ENCODE measurements around the gene CCDC136.

CCDC136 gene

GRCh38 chr7:128831994-128832879 lies 40.5 kb downstream of the CCDC136 start:
- no peak for TF ChIP-seq CTCF (IDR thresholded peaks at IDR 0.05; ENCODE audit: control extremely low read depth, extremely low read depth, low read depth, missing control alignments)
- ChIA-PET CTCF (interaction anchor here (0.8 to 5.4 kb wide), 10 partner anchors 10 to 386 kb away, joined by 3 to 38 read pairs (median 5); partner anchors contain the start of gene ATP6V1F), POLR2A (no interaction called here)
- no peak for DNase-seq (ENCODE audit: extremely low spot score)

- ChIA-PET CTCF (interaction anchor here (0.7 to 5.4 kb wide), 10 partner anchors 9 to 385 kb away, joined by 3 to 38 read pairs (median 4); partner anchors contain the start of gene ATP6V1F), POLR2A (no interaction called here)
Observed at GRCh38 chr7:128832880-128833147, 41.0 kb downstream of the CCDC136 start.

GRCh38 chr7:128833148-128833945 lies 41.6 kb downstream of the CCDC136 start:
- ChIA-PET CTCF (interaction anchor here (0.7 to 5.4 kb wide), 10 partner anchors 9 to 385 kb away, joined by 3 to 38 read pairs (median 4); partner anchors contain the start of gene ATP6V1F), POLR2A (no interaction called here)
- no peak for TF ChIP-seq CTCF (IDR thresholded peaks at IDR 0.05; ENCODE audit: control extremely low read depth, extremely low read depth, low read depth, missing control alignments)
- no peak for DNase-seq (ENCODE audit: extremely low spot score)

More at GRCh38 chr7:128832880-128833147, 41.0 kb downstream of the CCDC136 start:
- TF ChIP-seq CTCF (IDR thresholded peaks at IDR 0.05; ENCODE audit: control extremely low read depth, extremely low read depth, low read depth, missing control alignments) = no peak
- DNase-seq (ENCODE audit: extremely low spot score) = no peak

- ChIA-PET POLR2A (interaction anchor here (0.6 kb wide), 1 partner anchor 1144 kb away, joined by 3 read pairs; no protein-coding TSS in a partner anchor), CTCF (interaction anchor here (4.3 to 5.4 kb wide), 2 partner anchors 8 to 29 kb away, joined by 21 to 38 read pairs; partner anchors contain the start of gene ATP6V1F)
- no peak for DNase-seq (ENCODE audit: extremely low spot score)
- no peak for TF ChIP-seq CTCF (IDR thresholded peaks at IDR 0.05; ENCODE audit: control extremely low read depth, extremely low read depth, low read depth, missing control alignments)
Observed at GRCh38 chr7:128833946-128834325, 42.2 kb downstream of the CCDC136 start.

DNA sequence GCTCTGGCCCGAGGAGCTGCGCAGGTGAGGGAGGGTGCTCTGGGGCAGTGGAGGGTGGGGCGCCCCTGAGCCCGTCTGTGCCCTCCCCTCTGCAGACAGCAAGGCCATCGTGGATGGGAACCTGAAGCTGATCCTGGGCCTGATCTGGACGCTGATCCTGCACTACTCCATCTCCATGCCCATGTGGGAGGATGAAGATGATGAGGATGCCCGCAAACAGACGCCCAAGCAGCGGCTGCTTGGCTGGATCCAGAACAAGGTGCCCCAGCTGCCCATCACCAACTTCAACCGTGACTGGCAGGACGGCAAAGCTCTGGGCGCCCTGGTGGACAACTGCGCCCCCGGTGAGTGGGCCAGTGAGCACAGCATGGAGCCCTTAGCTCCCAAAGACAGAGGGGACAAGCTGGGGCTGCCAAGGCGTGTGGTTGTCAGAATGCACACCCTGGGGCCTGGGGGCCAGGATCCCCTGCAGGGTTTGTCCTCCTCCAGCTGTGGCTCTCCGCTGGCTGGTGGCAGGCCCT lies 43.5 kb downstream of the CCDC136 start:
- no peak for DNase-seq (ENCODE audit: extremely low spot score)
- no peak for TF ChIP-seq CTCF (IDR thresholded peaks at IDR 0.05; ENCODE audit: control extremely low read depth, extremely low read depth, low read depth, missing control alignments)
- CTCF ChIA-PET = interaction anchor here (1.1 to 5.4 kb wide), 6 partner anchors 12 to 375 kb away, joined by 3 to 21 read pairs (median 5); partner anchors contain the start of gene ATP6V1F
- POLR2A ChIA-PET = no interaction called here

Measured in GM10248 (cell line).